ENCODE results near the gene HTR2A. TPM values are rescaled to one million over a fixed set of nuclear protein-coding genes. Genes with fewer than 3 reads are reported as not detected.

HTR2A gene
- total RNA-seq, 1 experiment from 2014 or later = not detected

DNA sequence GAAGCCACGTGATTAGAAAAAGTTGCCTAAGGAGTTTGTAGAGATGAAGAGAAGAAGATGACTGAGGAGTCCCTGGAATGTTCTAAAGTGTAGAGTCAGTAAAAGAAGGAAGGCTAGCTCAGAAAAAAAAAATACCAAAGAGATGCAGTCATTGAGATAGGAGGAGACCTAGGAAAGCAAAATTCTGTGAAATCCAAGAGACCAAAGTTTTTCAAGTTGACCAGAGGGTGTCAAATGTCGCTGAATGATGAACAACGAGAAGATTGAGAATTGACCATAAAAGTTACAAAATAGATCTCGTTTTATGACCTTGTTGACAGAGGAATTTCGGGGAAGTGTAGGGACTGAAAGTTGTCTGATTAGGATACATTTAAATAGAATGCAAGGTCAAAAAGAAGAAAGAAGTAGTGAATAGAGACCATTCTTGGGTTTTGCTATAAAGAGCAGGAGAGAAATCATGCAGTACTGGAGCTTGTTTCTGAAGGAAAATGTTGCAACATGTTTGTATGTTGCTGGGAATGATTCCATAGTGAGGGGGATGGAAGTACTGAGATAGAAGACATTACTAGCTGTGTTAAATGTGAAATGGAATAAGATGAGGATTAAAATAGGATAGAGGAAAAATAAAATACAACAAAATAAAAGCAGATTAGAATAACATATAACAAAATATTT lies 30.2 kb upstream of the HTR2A start:
- Histone ChIP-seq H3K36me3 (ENCODE audit: control insufficient read depth, insufficient read depth, low read length) (no peaks in the 10 kb centered on the region), H3K9me3 (peaks cover 2% of the 10 kb centered on the region; the same call in 1 of the 2 replicates), H3K27me3 (replicated peaks; ENCODE audit: control insufficient read depth, insufficient read depth, low read length) (no peaks in the 10 kb centered on the region), H3K4me1 (no peaks in the 10 kb centered on the region), H3K4me3 (ENCODE audit: low read depth, low read length) (no peak overlapping the region)
- Mint-ChIP-seq H3K27ac (ENCODE audit: unreplicated experiment) (no peak overlapping the region), H3K4me1 (ENCODE audit: low read depth, unreplicated experiment) (no peaks in the 10 kb centered on the region), H3K9me3 (ENCODE audit: unreplicated experiment) (peaks cover 2% of the 10 kb centered on the region), H3K27me3 (ENCODE audit: insufficient read depth, unreplicated experiment) (no peaks in the 10 kb centered on the region), H3K36me3 (ENCODE audit: insufficient read depth, unreplicated experiment) (no peaks in the 10 kb centered on the region), H3K4me3 (ENCODE audit: unreplicated experiment) (no peak overlapping the region)
- DNase-seq = no peak
- ChIA-PET POLR2A (no interaction called here), CTCF (no interaction called here)
- intact Hi-C loops (cut with micrococcal nuclease; ENCODE audit: unreplicated experiment) = no loop called here
- no peak for TF ChIP-seq CTCF (IDR thresholded peaks at IDR 0.05; ENCODE audit: insufficient read depth in 1 of 2, low read depth in 1 of 2, low read length in 1 of 2, severe bottlenecking in 1 of 2, unreplicated experiment in 1 of 2)
- no TSS peak for BruUV-seq (replicated peaks)

- no peak overlapping the region for H3K4me3 Mint-ChIP-seq (ENCODE audit: unreplicated experiment)
- TF ChIP-seq CTCF (IDR thresholded peaks at IDR 0.05; ENCODE audit: insufficient read depth in 1 of 2, low read depth in 1 of 2, low read length in 1 of 2, severe bottlenecking in 1 of 2, unreplicated experiment in 1 of 2) = no peak
- H3K36me3 Mint-ChIP-seq (ENCODE audit: insufficient read depth, unreplicated experiment) = no peaks in the 10 kb centered on the region
- Histone ChIP-seq H3K4me1 (no peaks in the 10 kb centered on the region), H3K9me3 (no peaks in the 10 kb centered on the region), H3K4me3 (ENCODE audit: low read depth, low read length) (no peak overlapping the region), H3K27me3 (replicated peaks; ENCODE audit: control insufficient read depth, insufficient read depth, low read length) (no peaks in the 10 kb centered on the region), H3K36me3 (ENCODE audit: control insufficient read depth, insufficient read depth, low read length) (no peaks in the 10 kb centered on the region)
- no peak overlapping the region for H3K27ac Mint-ChIP-seq (ENCODE audit: unreplicated experiment)
- POLR2A ChIA-PET = no interaction called here
- H3K4me1 Mint-ChIP-seq (ENCODE audit: low read depth, unreplicated experiment) = no peaks in the 10 kb centered on the region
- intact Hi-C loops (cut with micrococcal nuclease; ENCODE audit: unreplicated experiment) = no loop called here
- CTCF ChIA-PET = no interaction called here
- BruUV-seq (replicated peaks) = no TSS peak
- DNase-seq = no peak
- H3K27me3 Mint-ChIP-seq (ENCODE audit: insufficient read depth, unreplicated experiment) = no peaks in the 10 kb centered on the region
- H3K9me3 Mint-ChIP-seq (ENCODE audit: unreplicated experiment) = no peaks in the 10 kb centered on the region
Measured at GRCh38 chr13:46925486-46925885, 28.6 kb upstream of the HTR2A start.

GRCh38 chr13:46914341-46914740 lies 17.5 kb upstream of the HTR2A start:
- CTCF ChIA-PET = no interaction called here
- BruUV-seq (replicated peaks) = no TSS peak
- intact Hi-C loops (cut with micrococcal nuclease; ENCODE audit: unreplicated experiment) = no loop called here
- Mint-ChIP-seq H3K4me3 (ENCODE audit: unreplicated experiment) (no peak overlapping the region), H3K27me3 (ENCODE audit: insufficient read depth, unreplicated experiment) (peaks cover 10% of the 10 kb centered on the region), H3K36me3 (ENCODE audit: insufficient read depth, unreplicated experiment) (no peaks in the 10 kb centered on the region), H3K9me3 (ENCODE audit: unreplicated experiment) (no peaks in the 10 kb centered on the region), H3K4me1 (ENCODE audit: low read depth, unreplicated experiment) (no peaks in the 10 kb centered on the region), H3K27ac (ENCODE audit: unreplicated experiment) (no peak overlapping the region)
- POLR2A ChIA-PET = no interaction called here
- no peak for TF ChIP-seq CTCF (IDR thresholded peaks at IDR 0.05; ENCODE audit: insufficient read depth in 1 of 2, low read depth in 1 of 2, low read length in 1 of 2, severe bottlenecking in 1 of 2, unreplicated experiment in 1 of 2)
- no peak for DNase-seq
- Histone ChIP-seq H3K36me3 (ENCODE audit: control insufficient read depth, insufficient read depth, low read length) (no peaks in the 10 kb centered on the region), H3K4me1 (no peaks in the 10 kb centered on the region), H3K4me3 (ENCODE audit: low read depth, low read length) (no peak overlapping the region), H3K27me3 (replicated peaks; ENCODE audit: control insufficient read depth, insufficient read depth, low read length) (no peaks in the 10 kb centered on the region), H3K9me3 (no peaks in the 10 kb centered on the region)

All from Caco-2 (cell line).